Measurements from ENCODE around the gene RAB36.

The RAB36 gene

DNA sequence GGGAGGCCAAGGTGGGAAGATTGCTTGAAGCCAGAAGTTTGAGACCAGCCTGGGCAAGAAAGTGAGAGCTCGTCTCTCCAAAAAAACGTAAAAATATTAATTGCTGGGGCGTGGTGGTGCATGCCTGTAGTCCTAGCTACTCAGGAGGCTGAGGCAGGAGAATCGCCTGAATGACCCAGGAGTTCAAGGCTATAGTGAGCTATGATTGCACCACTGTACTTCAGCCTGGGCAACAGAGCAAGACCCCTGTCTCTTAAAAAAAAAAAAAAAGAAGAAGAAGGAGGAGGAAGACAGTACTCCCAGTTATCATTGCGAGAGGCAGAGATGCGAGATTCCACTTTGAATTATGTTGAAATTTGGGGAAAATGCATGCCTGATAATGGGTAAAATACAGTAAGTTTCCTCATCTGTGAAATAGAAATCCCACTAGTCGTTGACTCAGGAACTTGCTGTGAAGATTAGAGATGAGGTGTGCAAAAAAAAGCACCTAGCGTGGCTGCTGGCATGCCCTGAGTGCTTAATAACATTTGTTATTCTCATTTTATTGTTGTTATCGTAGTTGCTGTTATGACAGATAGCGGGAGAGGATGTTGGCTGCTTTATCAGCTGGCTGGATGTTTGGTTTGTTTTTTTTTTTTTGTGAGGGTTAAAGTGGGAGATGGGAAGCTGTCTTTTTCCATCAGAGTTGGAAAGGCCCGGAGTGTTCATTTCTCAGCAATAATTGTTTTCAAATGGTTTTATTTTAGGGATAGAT is 68.5 kb downstream of the RAB36 start:
- no peak for DNase-seq
- intact Hi-C loops (cut with DNase I): no loop called here
